ENCODE measurements around the gene LDLRAD4.

The LDLRAD4 gene

DNA sequence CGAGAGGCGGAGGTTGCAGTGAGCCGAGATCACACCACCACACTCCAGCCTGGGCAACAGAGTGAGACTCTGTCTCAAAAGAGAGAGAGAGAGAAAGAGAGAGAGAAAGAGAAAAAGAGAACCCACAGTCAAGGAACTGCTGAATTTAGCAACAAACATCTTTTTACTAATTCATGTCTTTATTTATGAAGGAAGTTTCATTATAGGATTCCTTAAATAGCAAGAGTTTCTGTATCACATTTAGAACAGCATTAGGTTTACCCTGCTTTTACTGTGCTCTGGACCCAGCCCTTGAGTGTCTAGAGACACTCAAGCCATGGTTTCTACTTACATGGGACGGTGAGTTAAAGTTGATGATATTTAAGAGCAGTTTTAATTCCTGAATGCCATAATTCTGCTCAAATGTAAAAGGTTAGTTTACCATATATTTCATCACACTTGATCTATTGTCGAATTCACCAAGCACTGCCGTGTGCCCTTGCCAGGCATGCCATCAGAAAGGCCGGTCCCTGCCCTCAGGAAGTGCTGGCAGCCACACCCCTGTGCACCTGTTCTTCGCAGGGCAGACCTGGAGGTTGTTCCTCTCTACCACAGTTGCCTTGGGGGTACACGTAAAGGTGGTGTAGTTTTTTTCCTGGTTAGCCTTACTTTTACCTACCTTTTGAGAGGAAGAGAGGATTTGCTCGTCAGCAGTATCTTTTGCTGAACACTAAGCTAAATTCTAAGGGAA, 153.3 kb downstream of the LDLRAD4 start:
- TF ChIP-seq, protein P1, sequence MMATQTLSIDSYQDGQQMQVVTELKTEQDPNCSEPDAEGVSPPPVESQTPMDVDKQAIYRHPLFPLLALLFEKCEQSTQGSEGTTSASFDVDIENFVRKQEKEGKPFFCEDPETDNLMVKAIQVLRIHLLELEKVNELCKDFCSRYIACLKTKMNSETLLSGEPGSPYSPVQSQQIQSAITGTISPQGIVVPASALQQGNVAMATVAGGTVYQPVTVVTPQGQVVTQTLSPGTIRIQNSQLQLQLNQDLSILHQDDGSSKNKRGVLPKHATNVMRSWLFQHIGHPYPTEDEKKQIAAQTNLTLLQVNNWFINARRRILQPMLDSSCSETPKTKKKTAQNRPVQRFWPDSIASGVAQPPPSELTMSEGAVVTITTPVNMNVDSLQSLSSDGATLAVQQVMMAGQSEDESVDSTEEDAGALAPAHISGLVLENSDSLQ (IDR thresholded peaks at IDR 0.05), result no peak
- TF ChIP-seq HDGF (IDR thresholded peaks at IDR 0.05; ENCODE audit: borderline replicate concordance), result no peak
- no peak for TF ChIP-seq SP1 (IDR thresholded peaks at IDR 0.05)
- no peak for TF ChIP-seq BHLHE40 (IDR thresholded peaks at IDR 0.05; ENCODE audit: borderline replicate concordance)
- TF ChIP-seq FOXK2 (IDR thresholded peaks at IDR 0.05), result no peak
- no peak for TF ChIP-seq ARNT (IDR thresholded peaks at IDR 0.05)
- TF ChIP-seq TARDBP (IDR thresholded peaks at IDR 0.05), result no peak
- TF ChIP-seq CTBP1 (IDR thresholded peaks at IDR 0.05; ENCODE audit: borderline replicate concordance), result no peak
- no peak for TF ChIP-seq SUZ12 (IDR thresholded peaks at IDR 0.05)
- TF ChIP-seq ZNF384 (IDR thresholded peaks at IDR 0.05), result no peak
- no peak for TF ChIP-seq FOXA1 (IDR thresholded peaks at IDR 0.05)
- no peak for TF ChIP-seq L3MBTL2 (conservative IDR thresholded peaks at IDR 0.05)
- no peak for TF ChIP-seq ELF4 (IDR thresholded peaks at IDR 0.05)
- TF ChIP-seq NFRKB (IDR thresholded peaks at IDR 0.05), result no peak
- no peak for TF ChIP-seq LEF1 (IDR thresholded peaks at IDR 0.05; ENCODE audit: borderline replicate concordance)
- no peak for TF ChIP-seq FOXM1 (IDR thresholded peaks at IDR 0.05; ENCODE audit: borderline replicate concordance)
- no peak for DNase-seq (ENCODE audit: extremely low spot score)
- CTCF ChIA-PET, result no interaction called here
- POLR2A ChIA-PET, result no interaction called here

DNA sequence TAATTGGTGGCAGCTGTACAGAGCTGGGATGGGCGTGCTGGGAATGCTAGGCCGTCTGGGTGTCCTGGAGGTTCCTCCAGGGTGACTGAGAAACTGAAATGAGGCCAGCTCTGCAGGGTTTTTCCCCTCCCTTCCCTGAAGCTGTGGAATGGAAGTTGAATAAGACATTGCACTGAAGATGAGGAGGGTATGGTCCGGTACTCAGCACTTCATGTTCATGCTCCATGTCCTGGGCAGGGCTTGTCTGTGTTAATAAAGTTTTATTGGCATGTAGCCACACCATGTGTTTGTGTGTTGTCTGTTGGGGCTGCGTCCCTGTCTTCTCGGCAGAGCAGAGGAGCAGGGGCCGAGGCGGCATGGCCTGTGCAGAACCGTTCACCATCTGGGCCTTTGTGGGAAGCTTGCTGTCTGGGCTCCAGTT, 154.0 kb downstream of the LDLRAD4 start:
- CTCF ChIA-PET, result no interaction called here
- no peak for DNase-seq (ENCODE audit: extremely low spot score)
- TF ChIP-seq, protein P1 (IDR thresholded peaks at IDR 0.05), result no peak
- no peak for TF ChIP-seq LEF1 (IDR thresholded peaks at IDR 0.05; ENCODE audit: borderline replicate concordance)
- TF ChIP-seq FOXA1 (IDR thresholded peaks at IDR 0.05), result no peak
- no peak for TF ChIP-seq L3MBTL2 (conservative IDR thresholded peaks at IDR 0.05)
- TF ChIP-seq NFRKB (IDR thresholded peaks at IDR 0.05), result no peak
- POLR2A ChIA-PET, result no interaction called here

DNA sequence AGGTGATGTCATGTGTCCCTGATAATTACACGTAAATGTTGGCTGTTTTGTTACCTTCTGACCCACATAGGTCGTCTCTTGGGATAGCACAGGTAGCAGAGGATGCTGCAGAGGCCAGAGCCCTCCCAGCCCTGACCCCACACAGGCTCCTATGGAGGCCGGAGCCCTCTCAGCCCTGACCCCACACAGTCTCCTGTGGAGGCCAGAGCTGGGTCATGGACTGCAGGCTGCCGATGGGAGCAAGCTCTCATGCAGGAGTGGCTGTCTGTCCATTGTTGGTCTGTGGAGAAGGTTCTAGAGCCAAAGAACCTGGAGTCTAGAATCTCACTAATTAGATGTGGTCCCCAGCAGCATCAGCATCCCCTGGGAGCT, 155.5 kb downstream of the LDLRAD4 start:
- TF ChIP-seq FOXK2 (IDR thresholded peaks at IDR 0.05), result no peak
- TF ChIP-seq FOXM1 (IDR thresholded peaks at IDR 0.05; ENCODE audit: borderline replicate concordance), result no peak
- no peak for TF ChIP-seq HDGF (IDR thresholded peaks at IDR 0.05; ENCODE audit: borderline replicate concordance)
- no peak for TF ChIP-seq FOXA1 (IDR thresholded peaks at IDR 0.05)
- TF ChIP-seq NFRKB (IDR thresholded peaks at IDR 0.05), result no peak
- TF ChIP-seq, protein P1 (IDR thresholded peaks at IDR 0.05), result no peak
- TF ChIP-seq TARDBP (IDR thresholded peaks at IDR 0.05), result no peak
- no peak for TF ChIP-seq SUZ12 (IDR thresholded peaks at IDR 0.05)
- no peak for TF ChIP-seq LEF1 (IDR thresholded peaks at IDR 0.05; ENCODE audit: borderline replicate concordance)
- no peak for TF ChIP-seq ZNF384 (IDR thresholded peaks at IDR 0.05)
- TF ChIP-seq ELF4 (IDR thresholded peaks at IDR 0.05), result no peak
- no peak for TF ChIP-seq L3MBTL2 (conservative IDR thresholded peaks at IDR 0.05)
- no peak for TF ChIP-seq BHLHE40 (IDR thresholded peaks at IDR 0.05; ENCODE audit: borderline replicate concordance)
- no peak for TF ChIP-seq CTBP1 (IDR thresholded peaks at IDR 0.05; ENCODE audit: borderline replicate concordance)
- no peak for TF ChIP-seq SP1 (IDR thresholded peaks at IDR 0.05)
- TF ChIP-seq ARNT (IDR thresholded peaks at IDR 0.05), result no peak
- ChIA-PET POLR2A (no interaction called here), CTCF (no interaction called here)
- DNase-seq (ENCODE audit: extremely low spot score), result no peak

DNA sequence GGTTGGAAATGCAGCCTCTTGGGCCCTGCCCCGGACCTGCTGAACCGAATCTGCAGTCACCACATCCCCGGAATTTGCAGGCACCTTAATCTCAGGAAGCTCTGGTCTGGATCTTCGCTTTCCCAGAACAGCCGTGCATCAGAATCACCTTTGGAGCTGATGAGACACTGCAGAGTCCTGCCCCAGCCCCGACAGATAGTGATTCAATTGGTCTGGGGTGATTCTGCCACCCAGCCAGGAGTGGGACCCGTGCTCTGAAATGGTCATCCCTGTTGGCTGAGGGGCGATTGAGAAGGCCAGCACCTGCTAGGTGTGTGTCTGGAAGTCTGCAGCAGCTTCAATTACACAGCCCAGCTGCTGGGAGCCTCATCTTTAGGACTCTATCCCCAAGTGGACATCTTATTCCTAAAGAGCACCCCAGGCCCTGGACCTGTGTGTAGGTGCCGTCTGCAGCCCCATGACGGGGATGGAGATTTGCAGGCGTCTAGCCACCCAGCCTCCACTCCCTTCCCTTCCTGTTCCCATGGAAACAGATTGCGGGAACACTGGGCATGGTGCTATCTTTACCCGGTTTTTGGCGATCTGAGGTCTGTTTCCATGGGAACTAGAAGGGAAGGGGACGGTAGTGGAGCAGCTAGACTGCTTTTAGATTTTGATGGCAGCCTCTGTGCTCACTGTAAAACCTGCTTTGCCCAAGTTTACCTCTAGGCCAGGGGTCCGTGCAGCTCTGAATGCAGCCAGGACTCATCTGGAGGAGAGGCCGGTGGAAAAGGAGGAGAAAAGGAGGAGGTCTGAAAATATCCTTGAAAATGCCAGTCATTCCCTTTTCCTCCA, 156.1 kb downstream of the LDLRAD4 start:
- POLR2A ChIA-PET, result no interaction called here
- TF ChIP-seq HDGF (IDR thresholded peaks at IDR 0.05; ENCODE audit: borderline replicate concordance) (no peak), ZNF384 (IDR thresholded peaks at IDR 0.05) (no peak), TARDBP (IDR thresholded peaks at IDR 0.05) (no peak), SP1 (IDR thresholded peaks at IDR 0.05) (no peak), ELF4 (IDR thresholded peaks at IDR 0.05) (no peak), CTBP1 (IDR thresholded peaks at IDR 0.05; ENCODE audit: borderline replicate concordance) (no peak), BHLHE40 (IDR thresholded peaks at IDR 0.05; ENCODE audit: borderline replicate concordance) (no peak), FOXK2 (IDR thresholded peaks at IDR 0.05) (no peak)
- no peak for DNase-seq (ENCODE audit: extremely low spot score)
- CTCF ChIA-PET, result no interaction called here

DNA sequence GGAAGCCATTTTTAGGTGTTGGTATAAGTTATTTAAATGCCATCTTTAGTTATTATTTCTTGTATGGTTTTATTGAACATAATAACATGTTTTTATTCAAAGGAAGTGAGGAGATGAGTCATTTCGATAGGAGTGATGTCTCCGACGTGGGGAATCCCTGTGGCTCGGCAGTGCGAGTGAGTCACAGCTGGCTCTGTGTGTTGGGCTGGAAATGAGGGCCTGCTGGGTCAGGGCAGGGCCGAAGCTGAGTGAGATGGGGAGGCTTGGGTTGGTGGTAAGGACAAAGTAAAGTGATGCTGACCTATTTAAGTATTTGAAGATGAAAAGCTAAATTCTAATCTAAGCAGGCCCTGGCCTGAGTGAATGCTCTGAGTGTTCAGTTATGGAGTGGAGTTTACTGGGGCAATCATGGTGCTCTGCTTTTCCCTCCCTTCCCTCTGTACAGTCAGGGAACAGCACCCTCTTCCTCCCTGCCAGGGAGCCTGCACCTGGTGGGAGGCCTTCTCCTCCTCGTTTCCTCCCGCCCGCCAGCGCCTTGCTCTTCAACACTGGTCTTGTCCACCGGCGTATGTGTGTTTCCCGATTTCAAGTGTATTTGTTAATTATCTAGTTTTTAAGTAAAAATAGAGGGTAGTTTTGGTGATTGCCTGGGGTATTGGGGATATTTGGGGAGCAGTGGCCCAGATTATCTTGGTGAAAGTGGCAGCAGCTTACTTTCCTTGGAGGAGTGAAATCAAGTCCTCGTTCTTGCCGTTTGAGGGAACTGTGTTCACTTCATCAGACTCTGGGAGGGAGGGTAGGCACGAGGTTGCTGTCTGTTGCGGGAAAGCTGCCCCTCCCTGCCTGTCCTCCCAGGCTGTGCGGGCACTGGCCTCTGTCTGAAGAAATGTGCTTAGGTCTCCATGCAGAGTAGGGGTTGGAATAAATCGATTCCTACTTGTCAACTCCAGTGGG, 157.0 kb downstream of the LDLRAD4 start:
- CTCF ChIA-PET, result no interaction called here
- DNase-seq (ENCODE audit: extremely low spot score), result no peak
- POLR2A ChIA-PET, result no interaction called here

More for the DNA sequence above, 157.0 kb downstream of the LDLRAD4 start:
- no peak for TF ChIP-seq FOXM1 (IDR thresholded peaks at IDR 0.05; ENCODE audit: borderline replicate concordance)
- no peak for TF ChIP-seq SUZ12 (IDR thresholded peaks at IDR 0.05)
- TF ChIP-seq ZNF384 (IDR thresholded peaks at IDR 0.05), result no peak
- TF ChIP-seq L3MBTL2 (conservative IDR thresholded peaks at IDR 0.05), result no peak
- no peak for TF ChIP-seq ELF4 (IDR thresholded peaks at IDR 0.05)
- no peak for TF ChIP-seq CTBP1 (IDR thresholded peaks at IDR 0.05; ENCODE audit: borderline replicate concordance)
- TF ChIP-seq FOXK2 (IDR thresholded peaks at IDR 0.05), result no peak
- TF ChIP-seq LEF1 (IDR thresholded peaks at IDR 0.05; ENCODE audit: borderline replicate concordance), result no peak
- TF ChIP-seq FOXA1 (IDR thresholded peaks at IDR 0.05), result no peak
- no peak for TF ChIP-seq BHLHE40 (IDR thresholded peaks at IDR 0.05; ENCODE audit: borderline replicate concordance)
- TF ChIP-seq HDGF (IDR thresholded peaks at IDR 0.05; ENCODE audit: borderline replicate concordance), result no peak
- no peak for TF ChIP-seq TARDBP (IDR thresholded peaks at IDR 0.05)
- TF ChIP-seq, protein P1 (IDR thresholded peaks at IDR 0.05), result no peak
- TF ChIP-seq SP1 (IDR thresholded peaks at IDR 0.05), result no peak
- no peak for TF ChIP-seq NFRKB (IDR thresholded peaks at IDR 0.05)
- no peak for TF ChIP-seq ARNT (IDR thresholded peaks at IDR 0.05)

Measured in HEK293T (cell line).